PC-3 (cell line): ENCODE results near the gene TNS3. TPM values are rescaled to one million over a fixed set of nuclear protein-coding genes. Genes with fewer than 3 reads are reported as not detected.
"Not testable (repeated sequence)": the region's sequence is repeated elsewhere in the genome, so short reads cannot be mapped to it uniquely, and the experiment has no call there.

Source experiments
- ATAC-seq: fragments of 200-7000 bp; cut with Tn5 transposase; 2 replicates; pipeline ENCODE4 v1.9.1; 2020; ENCODE audit warnings: mild to moderate bottlenecking, moderate library complexity
- BruUV-seq: library from RNA; stranded (reverse); fragments of 400-500 nt; replicated peaks from 2 replicates; lab custom pipeline; 2021; lab: Mats Ljungman, UMichigan
- CTCF ChIA-PET: fragments of 300-600 bp; sonication (Branson Sonifier 250); formaldehyde crosslinking; loops from one replicate; lab custom pipeline; 2022; ENCODE audit warnings: antibody characterized with exemption; lab: Charles Lee
- POLR2A ChIA-PET: fragments of 300-600 bp; sonication (Branson Sonifier 250); formaldehyde crosslinking; loops from one replicate; lab custom pipeline; 2022; ENCODE audit warnings: antibody characterized with exemption; ENCODE audit not compliant: unreplicated experiment; lab: Charles Lee
- DNase-seq: peaks from one replicate; pipeline ENCODE4 v3.0.0-alpha.2; 2015
- H2AFZ ChIP-seq: fragments of 300-600 bp; sonication (generic); 2 replicates; pipeline ENCODE4 v1.6.0; 2016; ENCODE audit warnings: antibody characterized with exemption, low read length
- H3F3A ChIP-seq: fragments of 300-600 bp; sonication (generic); one replicate; pipeline ENCODE4 v1.6.0; 2017; ENCODE audit warnings: antibody characterized with exemption, low read length, control low read depth, mild to moderate bottlenecking; ENCODE audit not compliant: unreplicated experiment
- H3K27ac ChIP-seq: fragments of 300-600 bp; sonication (generic); 2 replicates; pipeline ENCODE4 v1.5.1; 2016; ENCODE audit warnings: mild to moderate bottlenecking, low read length
- H3K27me3 ChIP-seq: fragments of 300-600 bp; sonication (generic); 2 replicates; pipeline ENCODE4 v1.6.1; 2016; ENCODE audit warnings: low read length, mixed read lengths
- H3K36me3 ChIP-seq: fragments of 300-600 bp; sonication (generic); 2 replicates; pipeline ENCODE4 v1.6.1; 2016; ENCODE audit warnings: low read depth, mixed run types, low read length, mixed read lengths
- H3K4me1 ChIP-seq: fragments of 300-600 bp; sonication (generic); 2 replicates; pipeline ENCODE4 v1.5.1; 2016; ENCODE audit warnings: low read length; ENCODE audit not compliant: insufficient read depth
- H3K4me2 ChIP-seq: fragments of 300-600 bp; sonication (generic); 2 replicates; pipeline ENCODE4 v1.6.0; 2016; ENCODE audit warnings: low read length
- H3K4me3 ChIP-seq: fragments of 300-600 bp; sonication (generic); 2 replicates; pipeline ENCODE4 v1.5.1; 2016; ENCODE audit warnings: mild to moderate bottlenecking, low read length, mixed read lengths
- H3K79me2 ChIP-seq: fragments of 300-600 bp; sonication (generic); 2 replicates; pipeline ENCODE4 v1.6.1; 2017; ENCODE audit warnings: low read length, mixed read lengths
- H3K9ac ChIP-seq: fragments of 300-600 bp; sonication (generic); 2 replicates; pipeline ENCODE4 v1.6.0; 2016; ENCODE audit warnings: mild to moderate bottlenecking, low read length
- H3K9me2 ChIP-seq: fragments of 300-600 bp; sonication (generic); replicated peaks from 2 replicates; pipeline ENCODE4 v1.6.1; 2016; ENCODE audit warnings: mixed run types, low read length, mixed read lengths
- H3K9me3 ChIP-seq: fragments of 300-600 bp; sonication (generic); 2 replicates; pipeline ENCODE4 v1.6.1; 2016; ENCODE audit warnings: low read length, mixed read lengths
- H4K20me1 ChIP-seq: fragments of 300-600 bp; sonication (generic); 2 replicates; pipeline ENCODE4 v1.6.1; 2016; ENCODE audit warnings: low read length, mixed read lengths
- CTCF ChIP-seq: fragments of 300-600 bp; sonication (generic); conservative IDR thresholded peaks from 2 replicates; pipeline ENCODE4 v1.5.1; 2017; ENCODE audit warnings: antibody characterized with exemption, low read depth, mild to moderate bottlenecking, low read length
- EZH2 ChIP-seq: fragments of 300-600 bp; sonication (generic); IDR thresholded peaks from one replicate; pipeline ENCODE4 v1.6.1; 2017; ENCODE audit warnings: antibody characterized with exemption, mild to moderate bottlenecking, low read length; ENCODE audit not compliant: unreplicated experiment
- EZH2phosphoT487 ChIP-seq: fragments of 300-600 bp; sonication (generic); IDR thresholded peaks from 2 replicates; pipeline ENCODE4 v1.6.1; 2018; ENCODE audit warnings: mild to moderate bottlenecking, antibody characterized with exemption, low read length, borderline replicate concordance
- intact Hi-C: fragments of 100-400 bp; cut with micrococcal nuclease; formaldehyde crosslinking; loops from 2 replicates; pipeline ENCODE4 v1.9.0; 2023
- total RNA-seq: library from RNA; depleted of rRNA; stranded (reverse); fragments of >200 nt; gene quantifications from 2 replicates; pipeline ENCODE4 v1.2.3, GENCODE V29; 2014

TNS3 gene
- total RNA-seq, 1 experiment from 2014 or later = 72.3 TPM

- CTCF ChIA-PET = no interaction called here
- H3K9me2 ChIP-seq = no peaks in the 10 kb centered on the region
- H3K9me3 ChIP-seq = no peaks in the 10 kb centered on the region
- H3K4me1 ChIP-seq = peaks cover 16% of the 10 kb centered on the region
- no peaks in the 10 kb centered on the region for H3F3A ChIP-seq
- H3K9ac ChIP-seq = no peak overlapping the region
- no peaks in the 10 kb centered on the region for H3K27me3 ChIP-seq
- intact Hi-C loops = no loop called here
- BruUV-seq = no TSS peak
- no peak overlapping the region for H3K27ac ChIP-seq
- TF ChIP-seq CTCF = no peak
- TF ChIP-seq EZH2phosphoT487 = no peak
- no peak for TF ChIP-seq EZH2
- POLR2A ChIA-PET = no interaction called here
- DNase-seq (no peak), ATAC-seq (no peak)
- H3K36me3 ChIP-seq = peaks cover 3% of the 10 kb centered on the region; the same call in 1 of the 2 replicates
- H3K4me2 ChIP-seq = no peak overlapping the region
- H4K20me1 ChIP-seq = peaks cover 9% of the 10 kb centered on the region; the same call in 1 of the 2 replicates
- peaks cover 58% of the 10 kb centered on the region for H3K79me2 ChIP-seq
- H2AFZ ChIP-seq = no peak overlapping the region
- H3K4me3 ChIP-seq = no peak overlapping the region
These were observed 111.1 kb downstream of the TNS3 start for GRCh38 chr7:47470567-47471357.

- H3K27me3 ChIP-seq, H3K9ac ChIP-seq, H2AFZ ChIP-seq, H3F3A ChIP-seq, H3K36me3 ChIP-seq, H4K20me1 ChIP-seq, H3K9me3 ChIP-seq, intact Hi-C loops, H3K4me1 ChIP-seq, H3K4me3 ChIP-seq, H3K4me2 ChIP-seq, CTCF ChIA-PET, DNase-seq, POLR2A ChIA-PET, BruUV-seq, H3K9me2 ChIP-seq, H3K27ac ChIP-seq, ATAC-seq: not testable (repeated sequence)
- H3K79me2 ChIP-seq = peaks cover 53% of the 10 kb centered on the region
These were observed 112.1 kb downstream of the TNS3 start for GRCh38 chr7:47469846-47470245.

GRCh38 chr7:47466832-47467231 is 115.1 kb downstream of the TNS3 start:
- Histone ChIP-seq H3K9me3 (no peaks in the 10 kb centered on the region), H2AFZ (no peak overlapping the region), H3F3A (no peaks in the 10 kb centered on the region), H3K27me3 (no peaks in the 10 kb centered on the region), H3K79me2 (peaks cover 57% of the 10 kb centered on the region), H3K4me2 (no peak overlapping the region), H3K9me2 (no peaks in the 10 kb centered on the region), H3K9ac (no peak overlapping the region), H3K27ac (no peak overlapping the region), H3K36me3 (peaks cover 3% of the 10 kb centered on the region; the same call in 1 of the 2 replicates), H3K4me1 (no peaks in the 10 kb centered on the region), H3K4me3 (no peak overlapping the region), H4K20me1 (no peaks in the 10 kb centered on the region)
- ATAC-seq (no peak), DNase-seq (no peak)
- no peak for TF ChIP-seq EZH2
- TF ChIP-seq EZH2phosphoT487 = no peak
- TF ChIP-seq CTCF = no peak
- intact Hi-C loops = no loop called here
- BruUV-seq = no TSS peak
- CTCF ChIA-PET = no interaction called here
- POLR2A ChIA-PET = no interaction called here
